GM21360 (cell line): ENCODE data around the gene LRRC36.
"Not testable (repeated sequence)": the region's sequence is repeated elsewhere in the genome, so short reads cannot be mapped to it uniquely, and the experiment has no call there.

Experiments
- ATAC-seq: cut with Tn5 transposase; IDR thresholded peaks from one replicate; pipeline ENCODE4 v1.9.1; 2021; ENCODE audit warnings: mild to moderate bottlenecking, moderate library complexity; ENCODE audit not compliant: unreplicated experiment

LRRC36 gene

GRCh38 chr16:67399218-67399733, 72.7 kb downstream of the LRRC36 start:
- no peak for ATAC-seq

GRCh38 chr16:67399749-67400704, 73.4 kb downstream of the LRRC36 start:
- no peak for ATAC-seq

DNA sequence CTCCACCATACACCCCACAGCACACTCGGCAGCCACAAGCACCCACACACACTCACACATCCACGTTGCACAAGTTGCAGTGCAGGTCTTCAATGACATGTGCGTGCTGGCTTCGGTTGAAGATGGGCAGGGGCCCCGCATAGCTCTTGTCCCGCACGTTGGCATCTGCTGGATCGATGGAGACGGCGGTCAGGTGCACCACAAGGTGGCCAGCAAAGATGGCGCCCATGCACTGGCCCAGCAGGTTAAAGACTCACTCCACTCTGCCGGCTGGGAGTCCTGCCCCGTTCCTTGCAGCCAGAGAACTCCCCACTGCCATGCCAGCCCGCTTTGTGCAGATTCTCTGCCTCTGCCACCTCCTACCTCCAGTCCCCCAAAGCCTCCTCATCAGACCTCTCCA, 74.3 kb downstream of the LRRC36 start:
- ATAC-seq = no peak

GRCh38 chr16:67403976-67404555, 77.5 kb downstream of the LRRC36 start:
- ATAC-seq = no peak

GRCh38 chr16:67404740-67405226, 78.2 kb downstream of the LRRC36 start:
- no peak for ATAC-seq

DNA sequence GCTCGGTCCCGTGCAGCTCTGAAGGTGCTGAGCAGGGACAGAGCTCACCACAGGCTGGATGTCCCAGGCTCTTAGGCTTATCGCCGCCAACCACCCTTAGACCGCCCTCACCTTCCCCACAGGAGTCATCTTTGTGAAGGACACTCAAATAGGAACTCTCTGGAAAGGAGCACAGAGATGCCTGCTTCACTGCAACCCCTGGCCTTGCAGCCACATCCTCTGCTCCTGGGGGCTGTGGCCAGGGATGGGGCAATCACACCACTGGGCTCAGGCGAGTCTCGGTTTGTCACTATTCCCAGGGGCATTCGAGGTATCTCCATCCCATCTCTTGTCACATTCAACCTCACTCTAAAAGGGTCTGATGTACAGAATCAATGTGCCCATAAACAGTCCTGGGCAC, 78.7 kb downstream of the LRRC36 start:
- no peak for ATAC-seq

DNA sequence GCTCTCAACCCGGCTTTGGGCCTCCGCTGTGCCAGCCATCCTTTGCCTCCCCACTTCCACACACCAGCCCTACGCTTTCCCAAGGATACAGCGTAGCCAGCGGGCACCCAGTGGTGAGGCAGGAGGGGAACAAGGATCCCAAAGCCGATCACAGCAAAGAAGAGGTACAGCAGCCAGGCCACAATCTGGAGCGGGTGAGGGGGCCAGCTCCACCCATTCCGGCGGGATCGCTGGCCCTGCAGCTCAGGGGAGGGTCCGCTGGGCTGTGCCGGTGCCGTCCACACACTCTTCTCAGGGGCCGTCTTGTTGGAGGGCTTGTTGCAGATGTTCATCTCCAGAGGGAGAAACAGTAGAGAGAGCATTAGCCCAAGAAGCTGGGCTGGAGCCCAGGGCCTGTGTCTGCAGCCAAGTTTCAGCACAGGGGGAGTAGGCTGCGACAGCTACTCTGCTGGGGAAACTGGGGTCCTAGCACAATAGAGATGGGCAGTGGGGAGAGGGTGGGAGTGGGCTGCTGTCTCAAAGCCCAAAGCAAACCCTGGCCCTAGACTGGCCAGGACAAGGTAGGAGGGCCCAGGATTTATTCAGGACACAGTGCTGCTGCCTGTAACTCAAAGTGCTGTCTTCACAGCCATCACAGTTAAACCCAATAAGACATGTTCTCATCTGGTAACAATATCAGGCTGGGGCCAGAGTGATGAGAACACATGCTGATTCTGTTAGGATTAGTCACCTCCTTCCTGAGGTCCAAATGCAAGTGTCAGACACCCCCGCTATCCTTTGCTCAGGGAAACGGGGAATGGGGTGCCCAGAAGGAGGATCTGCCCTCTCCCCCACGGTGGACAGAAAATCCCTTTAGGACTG, 79.7 kb downstream of the LRRC36 start:
- no peak for ATAC-seq

- no peak for ATAC-seq
These were observed 80.7 kb downstream of the LRRC36 start for GRCh38 chr16:67407176-67407787.

- ATAC-seq = no peak
These were observed 81.3 kb downstream of the LRRC36 start for GRCh38 chr16:67407788-67408452.

- ATAC-seq = no peak
These were observed 83.0 kb downstream of the LRRC36 start for GRCh38 chr16:67409631-67410030.

GRCh38 chr16:67411339-67411738, 84.7 kb downstream of the LRRC36 start:
- ATAC-seq = no peak

- ATAC-seq = no peak
These were observed 85.7 kb downstream of the LRRC36 start for GRCh38 chr16:67412294-67412693.

- ATAC-seq = no peak
These were observed 87.6 kb downstream of the LRRC36 start for GRCh38 chr16:67413978-67414911.

DNA sequence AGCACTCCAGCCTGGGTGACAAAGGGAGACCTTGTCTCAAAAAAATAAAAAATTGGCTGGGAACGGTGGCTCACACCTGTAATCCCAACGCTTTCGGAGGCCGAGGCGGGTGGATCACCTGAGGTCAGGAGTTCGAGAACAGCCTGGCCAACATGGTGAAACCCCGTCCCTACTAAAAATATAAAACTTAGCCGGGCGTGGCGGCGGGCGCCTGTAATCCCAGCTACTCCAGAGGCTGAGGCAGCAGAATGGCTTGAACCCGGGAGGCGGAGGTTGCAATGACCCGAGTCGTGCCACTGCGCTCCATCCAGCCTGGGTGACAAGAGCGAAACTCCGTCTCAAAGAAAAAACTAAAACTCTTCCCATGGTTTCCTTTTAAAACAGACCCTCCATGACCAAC, 88.8 kb downstream of the LRRC36 start:
- ATAC-seq = not testable (repeated sequence)

DNA sequence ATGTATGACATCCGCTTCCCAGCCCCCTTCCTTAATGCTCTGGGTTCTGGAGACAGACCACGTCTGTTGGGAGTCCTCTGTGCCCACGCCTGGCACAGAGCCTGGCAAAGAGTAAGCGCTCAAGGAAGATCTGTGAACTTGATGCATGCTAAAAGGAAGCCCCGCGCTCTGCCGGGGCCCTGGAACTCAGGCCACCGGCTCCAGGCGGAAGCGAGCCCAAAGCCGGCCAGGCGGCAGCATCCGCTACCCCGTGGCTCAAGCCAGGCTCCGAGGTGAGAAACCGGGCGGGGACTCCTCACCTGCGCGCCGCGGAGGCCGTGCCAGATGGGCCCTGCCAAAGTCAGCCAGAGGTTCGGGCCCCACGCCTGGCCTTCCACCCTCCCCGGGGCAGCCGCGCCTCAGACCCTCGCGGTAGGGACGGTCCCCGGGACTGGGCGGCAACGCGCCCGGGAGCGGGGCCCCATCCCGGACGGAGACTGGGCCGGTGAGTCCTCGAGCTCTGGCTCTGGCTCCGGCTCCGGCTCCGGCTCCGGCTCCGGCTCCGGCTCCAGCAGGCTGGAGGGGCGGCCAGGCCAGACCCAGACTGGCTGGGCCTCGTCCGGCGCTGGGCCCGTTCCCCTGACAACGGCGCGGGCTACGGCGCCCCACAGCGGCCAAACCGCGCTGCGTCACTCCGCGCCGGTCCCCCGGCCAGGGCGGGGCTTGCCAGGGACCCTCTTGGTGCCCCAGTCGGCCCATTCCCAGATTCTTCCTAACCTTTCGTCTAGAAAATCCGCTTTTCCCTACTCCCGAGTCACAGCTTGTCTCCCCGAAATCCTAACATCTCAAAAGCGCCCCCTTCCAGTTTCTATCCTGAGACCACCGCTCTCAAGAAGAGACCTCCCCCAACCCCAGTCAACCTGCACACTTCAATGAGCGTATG, 89.5 kb downstream of the LRRC36 start, which contains the start of gene ZDHHC1:
Gene ZDHHC1 (minus strand): TSS at position 606 of the 922 bp plus-strand sequence. CDS start 8,702 bp downstream, outside the sequence.
- peak; percentile 52 for ATAC-seq

- ATAC-seq = no peak
These were observed 90.9 kb downstream of the LRRC36 start for GRCh38 chr16:67417333-67418061.

- no peak for ATAC-seq
These were observed 92.9 kb downstream of the LRRC36 start for GRCh38 chr16:67419502-67419901.
